NCI-H524 (cell line): ENCODE measurements around the gene SLC6A20.
A peak's percentile ranks its signal among the peaks of the same experiment; 100 is the strongest.

Experiments
- DNase-seq, 2 experiments: peaks; one replicate each; lab custom pipeline; 2025; lab: John Stamatoyannopoulos, UW

The SLC6A20 gene

GRCh38 chr3:45795882-45796765 lies at the start of gene SLC6A20:
SLC6A20 (minus strand) TSS chr3:45796536; CDS start chr3:45796419, 117 bp downstream.
- peak in 1 of 2 experiments; percentile 30 for DNase-seq

- DNase-seq, result no peak
Measured at GRCh38 chr3:45844616-45845015, 48.3 kb upstream of the SLC6A20 start.

- DNase-seq, result no peak
Measured at GRCh38 chr3:45842851-45843625, 46.7 kb upstream of the SLC6A20 start.

GRCh38 chr3:45841757-45842491 lies 45.6 kb upstream of the SLC6A20 start, which contains the start of gene LZTFL1:
LZTFL1 (minus strand) TSS chr3:45842119; CDS start chr3:45841991, 128 bp downstream.
- DNase-seq, result peak; percentile 89 to 97

- no peak for DNase-seq
Measured at GRCh38 chr3:45841420-45841756, 45.1 kb upstream of the SLC6A20 start.

- no peak for DNase-seq
Measured at GRCh38 chr3:45838466-45838865, 42.1 kb upstream of the SLC6A20 start.

GRCh38 chr3:45832699-45833098 lies 36.4 kb upstream of the SLC6A20 start:
- DNase-seq, result peak in 1 of 2 experiments; percentile 32

- DNase-seq, result no peak
Measured at GRCh38 chr3:45830121-45830520, 33.8 kb upstream of the SLC6A20 start.

GRCh38 chr3:45826908-45827307 lies 30.6 kb upstream of the SLC6A20 start:
- DNase-seq, result no peak

GRCh38 chr3:45826321-45826720 lies 30.0 kb upstream of the SLC6A20 start:
- DNase-seq, result no peak

- no peak for DNase-seq
Measured at GRCh38 chr3:45821127-45821526, 24.8 kb upstream of the SLC6A20 start.

- no peak for DNase-seq
Measured at GRCh38 chr3:45819543-45819942, 23.2 kb upstream of the SLC6A20 start.

- peak in 1 of 2 experiments; percentile 57 for DNase-seq
Measured at GRCh38 chr3:45817831-45818522, 21.6 kb upstream of the SLC6A20 start.

- no peak for DNase-seq
Measured at GRCh38 chr3:45816544-45816943, 20.2 kb upstream of the SLC6A20 start.

- no peak for DNase-seq
Measured at GRCh38 chr3:45814322-45814721, 18.0 kb upstream of the SLC6A20 start.

GRCh38 chr3:45807681-45808540 lies 11.6 kb upstream of the SLC6A20 start:
- DNase-seq, result peak in 1 of 2 experiments; percentile 5

GRCh38 chr3:45807133-45807532 lies 10.8 kb upstream of the SLC6A20 start:
- no peak for DNase-seq

- DNase-seq, result no peak
Measured at GRCh38 chr3:45806072-45806471, 9.7 kb upstream of the SLC6A20 start.

GRCh38 chr3:45803252-45803935 lies 7.1 kb upstream of the SLC6A20 start:
- DNase-seq, result no peak

- no peak for DNase-seq
Measured at GRCh38 chr3:45802146-45802545, 5.8 kb upstream of the SLC6A20 start.
